ENCODE results near the gene JMJD6.
A peak's percentile ranks its signal among the peaks of the same experiment; 100 is the strongest.
"Not testable (repeated sequence)": the region's sequence is repeated elsewhere in the genome, so short reads cannot be mapped to it uniquely, and the experiment has no call there.

JMJD6 gene

DNA sequence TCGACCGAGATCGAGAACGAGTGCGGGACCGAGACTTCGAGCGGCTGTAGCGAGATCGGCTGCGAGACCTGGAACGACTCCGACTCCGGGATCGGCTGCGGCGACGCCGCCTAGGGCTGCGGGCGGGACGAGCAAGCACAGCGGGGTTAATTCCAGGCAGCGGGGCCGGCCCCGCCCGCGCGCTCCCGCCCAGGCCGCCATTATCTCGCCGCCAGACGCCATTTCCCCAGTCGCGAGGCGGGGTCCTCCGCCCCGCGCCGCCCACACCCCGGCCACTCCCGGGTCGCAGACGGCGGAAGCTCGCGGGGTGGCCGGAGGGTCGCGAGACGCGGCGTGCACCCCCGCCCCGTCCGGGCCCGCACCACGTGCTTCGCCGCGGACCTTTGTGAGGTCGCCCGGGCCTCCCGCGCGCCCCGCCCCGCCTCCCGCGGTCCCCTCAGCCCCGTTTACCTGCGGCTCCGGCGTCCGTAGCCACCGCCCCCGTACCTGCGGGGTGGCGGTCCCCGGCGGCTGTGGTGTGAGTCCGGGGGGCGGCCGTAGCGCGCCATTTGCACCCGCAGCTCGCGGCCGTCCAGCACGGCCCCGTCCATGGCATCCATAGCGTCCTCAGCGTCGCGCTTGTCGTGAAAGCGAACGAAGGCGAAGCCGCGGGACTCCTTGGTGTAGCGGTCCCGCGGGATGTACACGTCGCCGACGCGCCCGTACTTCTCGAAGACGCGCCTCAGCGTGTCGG, 10.1 kb upstream of the JMJD6 start:
- peak; percentile 75 for DNase-seq (ENCODE audit: low spot score)

GRCh38 chr17:76735586-76736348, 9.4 kb upstream of the JMJD6 start:
- DNase-seq (ENCODE audit: low spot score), result no peak

DNA sequence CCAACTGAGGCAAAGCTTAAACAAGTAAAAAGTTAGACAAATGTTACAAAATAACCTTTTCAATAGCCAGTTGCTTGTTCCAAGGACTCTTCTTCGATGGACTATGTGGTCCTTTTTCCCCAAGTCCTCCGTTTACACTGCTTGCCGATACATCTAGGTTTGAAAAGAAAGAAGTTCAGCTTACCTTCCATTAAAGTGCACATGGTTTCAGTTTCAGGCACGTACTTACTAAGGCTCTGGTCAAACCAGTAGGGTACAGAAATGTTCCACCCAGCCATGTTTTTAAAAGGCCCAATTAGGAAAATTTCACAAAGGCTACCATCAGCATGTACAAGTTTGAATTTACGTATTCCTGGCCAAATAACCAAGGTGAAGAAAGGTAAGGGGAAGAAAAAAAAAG, 8.6 kb upstream of the JMJD6 start:
- DNase-seq (ENCODE audit: low spot score), result no peak

DNA sequence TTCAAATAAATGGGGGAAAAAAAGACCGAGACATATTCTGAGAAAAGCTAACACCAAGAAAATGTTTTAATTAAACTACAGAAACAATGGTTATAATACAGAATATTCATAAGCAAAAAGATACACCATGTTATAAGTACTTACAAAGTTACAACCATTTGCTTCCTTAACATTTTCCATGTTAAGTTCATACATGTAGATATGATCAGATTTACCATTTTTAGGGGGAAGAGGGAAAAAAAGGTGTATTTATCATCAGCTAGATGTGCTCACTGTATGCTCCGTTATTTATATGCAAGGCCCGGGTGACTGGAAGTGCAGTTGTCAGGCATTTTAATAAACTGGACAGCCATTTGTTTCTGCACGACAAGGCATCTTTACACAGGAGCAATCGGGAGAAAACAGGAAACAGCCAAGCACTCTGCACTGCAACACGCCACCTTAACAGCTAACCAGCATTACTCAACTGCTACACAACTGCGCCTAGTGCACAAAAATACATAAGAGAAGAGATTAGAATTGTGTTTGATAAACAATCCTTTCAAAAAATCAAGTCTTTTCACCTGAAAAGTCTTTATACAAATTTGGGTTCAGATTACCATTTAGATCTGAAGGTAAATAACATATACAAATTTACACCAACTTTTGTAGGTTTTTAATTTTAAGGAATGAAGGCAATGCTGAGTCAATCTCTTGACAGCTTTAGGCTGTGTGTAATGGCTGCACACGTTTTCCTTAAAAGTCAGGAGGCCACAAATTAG, 7.9 kb upstream of the JMJD6 start:
- no peak for DNase-seq (ENCODE audit: low spot score)

DNA sequence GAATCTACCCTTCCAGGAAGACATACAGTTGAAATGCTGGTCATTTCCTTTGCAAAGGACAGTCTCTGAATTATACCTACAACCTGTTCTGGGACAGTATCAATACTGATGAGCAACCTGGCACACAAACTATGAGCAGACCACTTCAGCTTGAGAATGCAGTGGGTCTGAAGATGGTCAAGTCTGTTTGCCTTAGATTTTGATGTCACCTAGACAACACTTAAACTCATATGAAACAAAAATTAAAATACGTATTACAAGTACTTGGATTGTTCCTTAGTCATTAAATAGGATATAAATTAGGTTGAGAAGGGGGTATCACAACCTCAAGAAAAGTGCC, 7.2 kb upstream of the JMJD6 start:
- no peak for DNase-seq (ENCODE audit: low spot score)

DNA sequence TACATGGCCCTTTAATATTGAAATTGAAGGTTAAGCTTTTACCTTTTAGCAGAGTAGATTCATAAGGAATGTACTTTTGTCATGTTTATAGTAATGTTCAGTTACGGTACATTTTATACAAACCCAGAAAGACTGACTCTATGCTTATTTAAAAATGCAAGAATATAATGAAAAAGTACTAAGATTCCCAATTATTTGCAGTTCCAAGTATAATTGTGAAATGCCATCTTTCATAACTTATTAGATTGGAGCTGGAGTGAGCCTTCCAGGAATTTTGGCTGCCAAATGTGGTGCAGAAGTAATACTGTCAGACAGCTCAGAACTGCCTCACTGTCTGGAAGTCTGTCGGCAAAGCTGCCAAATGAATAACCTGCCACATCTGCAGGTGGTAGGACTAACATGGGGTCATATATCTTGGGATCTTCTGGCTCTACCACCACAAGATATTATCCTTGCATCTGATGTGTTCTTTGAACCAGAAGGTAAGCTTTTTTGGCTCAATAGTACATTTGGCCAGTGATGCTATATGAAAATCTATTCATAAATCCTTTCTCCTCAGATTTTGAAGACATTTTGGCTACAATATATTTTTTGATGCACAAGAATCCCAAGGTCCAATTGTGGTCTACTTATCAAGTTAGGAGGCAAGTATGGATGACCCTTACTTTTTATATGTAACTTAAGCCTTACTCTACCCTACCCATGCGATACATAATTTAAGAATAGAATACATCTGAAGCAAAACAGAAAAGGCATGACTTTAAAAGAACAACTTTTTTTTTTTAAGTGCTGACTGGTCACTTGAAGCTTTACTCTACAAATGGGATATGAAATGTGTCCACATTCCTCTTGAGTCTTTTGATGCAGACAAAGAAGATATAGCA, 6.6 kb upstream of the JMJD6 start:
- DNase-seq (ENCODE audit: low spot score), result no peak

GRCh38 chr17:76731800-76732733, 5.7 kb upstream of the JMJD6 start:
- not testable (repeated sequence) for DNase-seq (ENCODE audit: low spot score)

GRCh38 chr17:76727745-76728456, 1.5 kb upstream of the JMJD6 start:
- no peak for DNase-seq (ENCODE audit: low spot score)

GRCh38 chr17:76726776-76727718, 641 bp upstream of the JMJD6 start, which contains the start of gene METTL23:
METTL23 (plus strand) TSS chr17:76726839; CDS start chr17:76729711, 2,872 bp downstream.
- peak; percentile 81 for DNase-seq (ENCODE audit: low spot score)

DNA sequence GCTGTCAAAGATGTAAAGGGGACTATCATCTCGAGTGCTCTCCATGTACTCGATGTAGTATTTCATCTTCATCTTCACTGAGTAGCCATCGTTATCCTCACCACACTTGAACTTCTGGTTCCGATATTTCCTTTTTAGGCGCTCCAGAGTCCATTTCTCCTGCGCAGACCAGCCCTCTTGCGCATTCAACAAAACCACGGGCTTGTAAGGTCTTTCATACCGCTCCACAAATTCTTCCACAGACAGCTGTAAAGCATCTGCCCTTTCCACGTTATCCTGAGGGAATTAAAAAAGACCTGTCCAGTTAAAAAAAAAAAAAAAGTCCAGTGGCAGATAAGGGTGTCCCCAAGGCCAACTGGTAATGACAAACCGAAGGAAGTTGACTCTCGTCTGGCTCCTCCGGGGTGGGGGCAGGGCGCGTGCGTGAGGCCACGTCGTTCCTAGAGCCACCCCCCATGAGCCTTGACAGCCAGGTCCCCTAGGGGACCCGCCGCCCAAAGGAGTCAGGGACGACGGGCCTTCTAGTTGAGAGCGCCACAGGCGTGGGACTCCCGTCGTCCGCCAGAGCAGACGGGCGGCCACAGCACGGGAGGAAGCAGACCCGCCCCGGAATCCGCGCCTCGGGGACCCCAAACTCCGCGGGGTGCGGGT, 701 bp downstream of the JMJD6 start:
- DNase-seq (ENCODE audit: low spot score), result peak; percentile 62

GRCh38 chr17:76723812-76724211, 2.6 kb downstream of the JMJD6 start:
- DNase-seq (ENCODE audit: low spot score), result no peak

DNA sequence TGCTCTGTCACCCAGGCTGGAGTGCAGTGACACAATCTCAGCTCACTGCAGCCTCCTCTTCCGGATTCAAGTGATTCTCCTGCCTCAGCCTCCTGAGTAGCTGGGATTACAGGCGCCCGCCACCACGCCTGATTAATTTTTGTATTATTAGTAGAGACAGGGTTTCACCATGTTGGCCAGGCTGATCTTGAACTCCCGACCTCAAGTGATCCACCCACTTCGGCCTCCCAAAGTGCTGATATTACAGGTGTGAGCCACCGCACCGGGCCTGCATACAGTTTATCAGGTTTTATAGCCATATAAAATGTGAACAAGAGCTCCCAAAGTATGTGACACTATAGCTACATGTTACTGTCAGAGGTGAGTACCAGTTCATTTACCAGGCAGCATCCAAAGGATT, 3.4 kb downstream of the JMJD6 start:
- not testable (repeated sequence) for DNase-seq (ENCODE audit: low spot score)

- no peak for DNase-seq (ENCODE audit: low spot score)
Observed at GRCh38 chr17:76722279-76722678, 4.1 kb downstream of the JMJD6 start.

GRCh38 chr17:76721463-76721862, 4.9 kb downstream of the JMJD6 start:
- no peak for DNase-seq (ENCODE audit: low spot score)

- no peak for DNase-seq (ENCODE audit: low spot score)
Observed at GRCh38 chr17:76720941-76721340, 5.5 kb downstream of the JMJD6 start.

GRCh38 chr17:76720211-76720610, 6.2 kb downstream of the JMJD6 start:
- DNase-seq (ENCODE audit: low spot score), result no peak

DNA sequence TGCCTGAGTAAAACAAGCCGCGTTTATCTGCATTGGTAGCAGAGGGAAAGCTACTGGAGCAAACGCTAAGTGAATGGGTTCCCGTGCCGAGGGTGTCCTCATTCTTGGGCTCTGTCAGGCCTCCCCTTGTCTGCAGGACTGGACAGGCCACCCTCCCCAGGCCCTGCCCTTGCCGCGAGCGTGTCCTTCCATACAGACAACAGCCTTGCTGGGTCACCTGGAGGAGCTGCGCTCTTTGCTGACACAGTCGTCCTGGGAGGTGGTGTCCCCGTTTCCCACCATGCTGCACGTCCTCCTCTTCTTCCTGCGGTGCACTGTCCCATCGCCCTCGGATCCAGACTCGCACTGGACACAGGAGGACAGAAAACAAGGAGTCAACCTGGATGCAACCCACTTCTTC, 7.9 kb downstream of the JMJD6 start:
- no peak for DNase-seq (ENCODE audit: low spot score)

- DNase-seq (ENCODE audit: low spot score), result peak; percentile 82
Observed at GRCh38 chr17:76716839-76717215, 9.6 kb downstream of the JMJD6 start.
